Caco-2 (cell line): ENCODE measurements around the gene UQCC2. TPM values are rescaled to one million over a fixed set of nuclear protein-coding genes. Genes with fewer than 3 reads are reported as not detected.

Experiments used
- BruUV-seq: library from RNA; stranded (reverse); fragments of 400-500 nt; replicated peaks from 2 replicates; lab custom pipeline; 2021; lab: Mats Ljungman, UMichigan
- CTCF ChIA-PET: fragments of 300-600 bp; sonication (Branson Sonifier 250); formaldehyde crosslinking; loops from one replicate; lab custom pipeline; 2022; ENCODE audit warnings: antibody characterized with exemption; lab: Charles Lee
- POLR2A ChIA-PET: fragments of 300-600 bp; sonication (Branson Sonifier 250); formaldehyde crosslinking; loops from one replicate; lab custom pipeline; 2022; ENCODE audit warnings: antibody characterized with exemption; lab: Charles Lee
- DNase-seq, 2 experiments: peaks; one replicate each; pipeline versions ENCODE4 v3.0.0 to v3.0.0-alpha.2; 2020 to 2022
- H3K27me3 ChIP-seq: replicated peaks from 2 replicates; pipeline ENCODE4 v1.6.0; 2011; ENCODE audit warnings: low read length; ENCODE audit not compliant: control insufficient read depth, insufficient read depth
- H3K36me3 ChIP-seq: 2 replicates; pipeline ENCODE4 v1.5.1; 2011; ENCODE audit warnings: low read length; ENCODE audit not compliant: control insufficient read depth, insufficient read depth
- H3K4me1 ChIP-seq: fragments of 250-450 bp; sonication (Bioruptor Pico); 2 replicates; pipeline ENCODE4 v1.5.1; 2020; ENCODE audit warnings: mild to moderate bottlenecking
- H3K4me3 ChIP-seq: 2 replicates; pipeline ENCODE4 v1.5.1; 2011; ENCODE audit warnings: low read depth, mild to moderate bottlenecking, control low read depth, low read length
- H3K9me3 ChIP-seq: fragments of 250-450 bp; sonication (Bioruptor Pico); 2 replicates; pipeline ENCODE4 v1.5.1; 2020; ENCODE audit warnings: mild to moderate bottlenecking, moderate library complexity
- H3K27ac Mint-ChIP-seq: one replicate; pipeline ENCODE4 v1.8.0; 2022; ENCODE audit warnings: mixed read lengths; ENCODE audit not compliant: unreplicated experiment
- H3K27me3 Mint-ChIP-seq: one replicate; pipeline ENCODE4 v1.8.0; 2022; ENCODE audit warnings: mixed read lengths; ENCODE audit not compliant: insufficient read depth, unreplicated experiment
- H3K36me3 Mint-ChIP-seq: one replicate; pipeline ENCODE4 v1.8.0; 2022; ENCODE audit warnings: mild to moderate bottlenecking, mixed read lengths; ENCODE audit not compliant: insufficient read depth, unreplicated experiment
- H3K4me1 Mint-ChIP-seq: one replicate; pipeline ENCODE4 v1.8.0; 2022; ENCODE audit warnings: low read depth, mixed read lengths; ENCODE audit not compliant: unreplicated experiment
- H3K4me3 Mint-ChIP-seq: one replicate; pipeline ENCODE4 v1.8.0; 2022; ENCODE audit warnings: mild to moderate bottlenecking, moderate library complexity, mixed read lengths; ENCODE audit not compliant: unreplicated experiment
- H3K9me3 Mint-ChIP-seq: one replicate; pipeline ENCODE4 v1.8.0; 2022; ENCODE audit warnings: mixed read lengths; ENCODE audit not compliant: unreplicated experiment
- CTCF ChIP-seq, 2 experiments: fragments of 200-600 bp in 1 of 2; IDR thresholded peaks; 1 replicate in 1 of 2; 2 replicates in 1 of 2; pipeline versions ENCODE4 v1.5.1 to v1.8.0; 2011 to 2022; ENCODE audit warnings: antibody characterized with exemption in 1 of 2, control low read depth in 1 of 2, inconsistent platforms in 1 of 2, low read depth in 1 of 2, low read length in 1 of 2, mild to moderate bottlenecking in 1 of 2, moderate library complexity in 1 of 2; ENCODE audit not compliant: insufficient read depth in 1 of 2, severe bottlenecking in 1 of 2, unreplicated experiment in 1 of 2
- intact Hi-C: fragments of 100-400 bp; cut with micrococcal nuclease; formaldehyde crosslinking; loops from one replicate; pipeline ENCODE4 v1.10.0; 2022; ENCODE audit not compliant: unreplicated experiment
- total RNA-seq: library from RNA; stranded (reverse); gene quantifications from 2 replicates; pipeline ENCODE4 v1.2.3, GENCODE V29; 2022

UQCC2 gene
- total RNA-seq, 1 experiment from 2014 or later = 122 TPM

GRCh38 chr6:33731035-33731434 lies 19.5 kb upstream of the UQCC2 start:
- CTCF ChIA-PET = interaction anchor here (0.7 to 1.4 kb wide), 2 partner anchors 20 to 377 kb away, joined by 4 to 5 read pairs; partner anchors contain the start of gene UQCC2
- Mint-ChIP-seq H3K27me3 (no peaks in the 10 kb centered on the region), H3K27ac (peak overlapping the region; percentile 29), H3K4me1 (no peaks in the 10 kb centered on the region), H3K36me3 (no peaks in the 10 kb centered on the region), H3K9me3 (no peaks in the 10 kb centered on the region), H3K4me3 (no peak overlapping the region)
- H3K9me3 ChIP-seq = no peaks in the 10 kb centered on the region
- no peaks in the 10 kb centered on the region for H3K4me1 ChIP-seq
- H3K36me3 ChIP-seq = no peaks in the 10 kb centered on the region
- DNase-seq = no peak
- BruUV-seq = no TSS peak
- H3K27me3 ChIP-seq = no peaks in the 10 kb centered on the region
- intact Hi-C loops = no loop called here
- POLR2A ChIA-PET = no interaction called here
- TF ChIP-seq CTCF (IDR thresholded peaks at IDR 0.05; ENCODE audit: insufficient read depth in 1 of 2, low read depth in 1 of 2, low read length in 1 of 2, severe bottlenecking in 1 of 2, unreplicated experiment in 1 of 2) = no peak
- H3K4me3 ChIP-seq = no peak overlapping the region

- no TSS peak for BruUV-seq
Observed at GRCh38 chr6:33730611-33731010, 19.1 kb upstream of the UQCC2 start.

GRCh38 chr6:33729059-33729458 lies 17.6 kb upstream of the UQCC2 start:
- POLR2A ChIA-PET = interaction anchor here (0.6 kb wide), 1 partner anchor 33 kb away, joined by 3 read pairs; no protein-coding TSS in a partner anchor
- intact Hi-C loops = no loop called here
- no peak for TF ChIP-seq CTCF (IDR thresholded peaks at IDR 0.05; ENCODE audit: insufficient read depth in 1 of 2, low read depth in 1 of 2, low read length in 1 of 2, severe bottlenecking in 1 of 2, unreplicated experiment in 1 of 2)
- Histone ChIP-seq H3K4me3 (no peak overlapping the region), H3K36me3 (no peaks in the 10 kb centered on the region), H3K27me3 (no peaks in the 10 kb centered on the region), H3K4me1 (no peaks in the 10 kb centered on the region), H3K9me3 (no peaks in the 10 kb centered on the region)
- Mint-ChIP-seq H3K27me3 (no peaks in the 10 kb centered on the region), H3K36me3 (no peaks in the 10 kb centered on the region), H3K27ac (no peak overlapping the region), H3K9me3 (no peaks in the 10 kb centered on the region), H3K4me3 (no peak overlapping the region), H3K4me1 (no peaks in the 10 kb centered on the region)
- BruUV-seq = no TSS peak
- CTCF ChIA-PET = no interaction called here
- no peak for DNase-seq

More at GRCh38 chr6:33730611-33731010, 19.1 kb upstream of the UQCC2 start:
- intact Hi-C loops = no loop called here
- Histone ChIP-seq H3K4me1 (no peaks in the 10 kb centered on the region), H3K36me3 (no peaks in the 10 kb centered on the region), H3K4me3 (no peak overlapping the region), H3K9me3 (no peaks in the 10 kb centered on the region), H3K27me3 (no peaks in the 10 kb centered on the region)
- Mint-ChIP-seq H3K27ac (no peak overlapping the region), H3K9me3 (no peaks in the 10 kb centered on the region), H3K4me1 (no peaks in the 10 kb centered on the region), H3K36me3 (no peaks in the 10 kb centered on the region), H3K27me3 (no peaks in the 10 kb centered on the region), H3K4me3 (no peak overlapping the region)
- TF ChIP-seq CTCF (IDR thresholded peaks at IDR 0.05; ENCODE audit: insufficient read depth in 1 of 2, low read depth in 1 of 2, low read length in 1 of 2, severe bottlenecking in 1 of 2, unreplicated experiment in 1 of 2) = no peak
- no peak for DNase-seq
- ChIA-PET POLR2A (no interaction called here), CTCF (no interaction called here)
